NCI-H226 (cell line): ENCODE data around the gene TTC9C.
A peak's percentile ranks its signal among the peaks of the same experiment; 100 is the strongest.
"Not testable (repeated sequence)": the region's sequence is repeated elsewhere in the genome, so short reads cannot be mapped to it uniquely, and the experiment has no call there.

Experiments used
- DNase-seq: peaks from one replicate; pipeline ENCODE4 v3.0.0-alpha.2; 2015

TTC9C gene

GRCh38 chr11:62728171-62728988, at the start of gene TTC9C:
Gene TTC9C (plus strand): TSS chr11:62728486. CDS start chr11:62728849, 363 bp downstream.
- peak; percentile 83 for DNase-seq

GRCh38 chr11:62678770-62679696, 49.3 kb upstream of the TTC9C start, which contains the start of gene UBXN1:
Gene UBXN1 (minus strand): TSS chr11:62679073. CDS start chr11:62678923, 150 bp downstream.
- peak; percentile 85 for DNase-seq

- DNase-seq: peak; percentile 71
Measured at GRCh38 chr11:62680825-62681240, 47.5 kb upstream of the TTC9C start.

GRCh38 chr11:62682518-62682917, 45.8 kb upstream of the TTC9C start:
- DNase-seq: no peak

GRCh38 chr11:62687508-62688396, 40.5 kb upstream of the TTC9C start:
- no peak for DNase-seq

GRCh38 chr11:62688491-62688890, 39.8 kb upstream of the TTC9C start:
- DNase-seq: no peak

- DNase-seq: peak; percentile 92
Measured at GRCh38 chr11:62689421-62690183, 38.7 kb upstream of the TTC9C start, which contains the start of gene LRRN4CL. Gene LRRN4CL (minus strand): TSS chr11:62689530. CDS start chr11:62688508, 1,022 bp downstream.

- not testable (repeated sequence) for DNase-seq
Measured at GRCh38 chr11:62693624-62694023, 34.7 kb upstream of the TTC9C start.

- DNase-seq: peak; percentile 53
Measured at GRCh38 chr11:62694455-62695167, 33.7 kb upstream of the TTC9C start.

GRCh38 chr11:62702246-62702645, 26.0 kb upstream of the TTC9C start:
- DNase-seq: no peak

GRCh38 chr11:62703921-62704320, 24.4 kb upstream of the TTC9C start:
- DNase-seq: not testable (repeated sequence)

- peak; percentile 20 for DNase-seq
Measured at GRCh38 chr11:62705413-62705812, 22.9 kb upstream of the TTC9C start.

GRCh38 chr11:62705880-62706849, 22.1 kb upstream of the TTC9C start:
- peak; percentile 92 for DNase-seq

GRCh38 chr11:62706850-62707247, 21.4 kb upstream of the TTC9C start:
- no peak for DNase-seq

- DNase-seq: no peak
Measured at GRCh38 chr11:62707277-62707861, 20.9 kb upstream of the TTC9C start, which contains the start of the genes BSCL2 and GNG3. Gene BSCL2 (minus strand): TSS chr11:62707424. CDS start chr11:62707195, 229 bp downstream. Gene GNG3 (plus strand): TSS chr11:62707676. CDS start chr11:62708296, 620 bp downstream.

GRCh38 chr11:62708392-62708791, 19.9 kb upstream of the TTC9C start:
- DNase-seq: no peak

GRCh38 chr11:62708793-62709192, 19.5 kb upstream of the TTC9C start:
- DNase-seq: no peak

GRCh38 chr11:62709247-62710000, 18.9 kb upstream of the TTC9C start:
- peak; percentile 96 for DNase-seq
